ENCODE results near the gene ZNF878. TPM values are rescaled to one million over a fixed set of nuclear protein-coding genes. Genes with fewer than 3 reads are reported as not detected.

The ZNF878 gene
- total and polyA plus RNA-seq, 9 of the 15 experiments (the other 6 are each of a cell fraction or from before 2014, with no cell fraction given): 0.30 to 1.4 (median 0.50) TPM

GRCh38 chr19:12035220-12036172 is 17.3 kb downstream of the ZNF878 start, which contains the start of gene ZNF433 (continued):
- TF ChIP-seq, protein P1, sequence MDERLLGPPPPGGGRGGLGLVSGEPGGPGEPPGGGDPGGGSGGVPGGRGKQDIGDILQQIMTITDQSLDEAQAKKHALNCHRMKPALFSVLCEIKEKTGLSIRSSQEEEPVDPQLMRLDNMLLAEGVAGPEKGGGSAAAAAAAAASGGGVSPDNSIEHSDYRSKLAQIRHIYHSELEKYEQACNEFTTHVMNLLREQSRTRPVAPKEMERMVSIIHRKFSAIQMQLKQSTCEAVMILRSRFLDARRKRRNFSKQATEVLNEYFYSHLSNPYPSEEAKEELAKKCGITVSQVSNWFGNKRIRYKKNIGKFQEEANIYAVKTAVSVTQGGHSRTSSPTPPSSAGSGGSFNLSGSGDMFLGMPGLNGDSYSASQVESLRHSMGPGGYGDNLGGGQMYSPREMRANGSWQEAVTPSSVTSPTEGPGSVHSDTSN (CRISPR knock-in tag; IDR thresholded peaks at IDR 0.05; ENCODE audit: low read depth): no peak
- TF ChIP-seq, protein P1 (tag; conservative IDR thresholded peaks at IDR 0.05; ENCODE audit: low read depth): peak; percentile 56; the same call in 1 of the 2 replicates
- TF ChIP-seq ZNF561 (CRISPR knock-in tag; conservative IDR thresholded peaks at IDR 0.05) (no peak), MAFG (tag; conservative IDR thresholded peaks at IDR 0.05) (no peak), XRCC3 (IDR thresholded peaks at IDR 0.05) (no peak), RB1 (IDR thresholded peaks at IDR 0.05; ENCODE audit: low read depth) (no peak)
- TF ChIP-seq, protein P2, sequence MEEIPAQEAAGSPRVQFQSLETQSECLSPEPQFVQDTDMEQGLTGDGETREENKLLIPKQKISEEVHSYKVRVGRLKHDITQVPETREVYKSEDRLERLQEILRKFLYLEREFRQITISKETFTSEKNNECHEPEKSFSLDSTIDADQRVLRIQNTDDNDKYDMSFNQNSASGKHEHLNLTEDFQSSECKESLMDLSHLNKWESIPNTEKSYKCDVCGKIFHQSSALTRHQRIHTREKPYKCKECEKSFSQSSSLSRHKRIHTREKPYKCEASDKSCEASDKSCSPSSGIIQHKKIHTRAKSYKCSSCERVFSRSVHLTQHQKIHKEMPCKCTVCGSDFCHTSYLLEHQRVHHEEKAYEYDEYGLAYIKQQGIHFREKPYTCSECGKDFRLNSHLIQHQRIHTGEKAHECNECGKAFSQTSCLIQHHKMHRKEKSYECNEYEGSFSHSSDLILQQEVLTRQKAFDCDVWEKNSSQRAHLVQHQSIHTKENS (CRISPR knock-in tag; IDR thresholded peaks at IDR 0.05): no peak
- TF ChIP-seq, protein P3, sequence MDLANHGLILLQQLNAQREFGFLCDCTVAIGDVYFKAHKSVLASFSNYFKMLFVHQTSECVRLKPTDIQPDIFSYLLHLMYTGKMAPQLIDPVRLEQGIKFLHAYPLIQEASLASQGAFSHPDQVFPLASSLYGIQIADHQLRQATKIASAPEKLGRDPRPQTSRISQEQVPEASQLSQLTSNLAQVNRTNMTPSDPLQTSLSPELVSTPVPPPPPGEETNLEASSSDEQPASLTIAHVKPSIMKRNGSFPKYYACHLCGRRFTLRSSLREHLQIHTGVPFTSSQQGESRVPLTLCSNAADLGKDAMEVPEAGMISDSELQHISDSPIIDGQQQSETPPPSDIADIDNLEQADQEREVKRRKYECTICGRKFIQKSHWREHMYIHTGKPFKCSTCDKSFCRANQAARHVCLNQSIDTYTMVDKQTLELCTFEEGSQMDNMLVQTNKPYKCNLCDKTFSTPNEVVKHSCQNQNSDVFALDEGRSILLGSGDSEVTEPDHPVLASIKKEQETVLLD (IDR thresholded peaks at IDR 0.05): no peak
- TF ChIP-seq, protein P4, sequence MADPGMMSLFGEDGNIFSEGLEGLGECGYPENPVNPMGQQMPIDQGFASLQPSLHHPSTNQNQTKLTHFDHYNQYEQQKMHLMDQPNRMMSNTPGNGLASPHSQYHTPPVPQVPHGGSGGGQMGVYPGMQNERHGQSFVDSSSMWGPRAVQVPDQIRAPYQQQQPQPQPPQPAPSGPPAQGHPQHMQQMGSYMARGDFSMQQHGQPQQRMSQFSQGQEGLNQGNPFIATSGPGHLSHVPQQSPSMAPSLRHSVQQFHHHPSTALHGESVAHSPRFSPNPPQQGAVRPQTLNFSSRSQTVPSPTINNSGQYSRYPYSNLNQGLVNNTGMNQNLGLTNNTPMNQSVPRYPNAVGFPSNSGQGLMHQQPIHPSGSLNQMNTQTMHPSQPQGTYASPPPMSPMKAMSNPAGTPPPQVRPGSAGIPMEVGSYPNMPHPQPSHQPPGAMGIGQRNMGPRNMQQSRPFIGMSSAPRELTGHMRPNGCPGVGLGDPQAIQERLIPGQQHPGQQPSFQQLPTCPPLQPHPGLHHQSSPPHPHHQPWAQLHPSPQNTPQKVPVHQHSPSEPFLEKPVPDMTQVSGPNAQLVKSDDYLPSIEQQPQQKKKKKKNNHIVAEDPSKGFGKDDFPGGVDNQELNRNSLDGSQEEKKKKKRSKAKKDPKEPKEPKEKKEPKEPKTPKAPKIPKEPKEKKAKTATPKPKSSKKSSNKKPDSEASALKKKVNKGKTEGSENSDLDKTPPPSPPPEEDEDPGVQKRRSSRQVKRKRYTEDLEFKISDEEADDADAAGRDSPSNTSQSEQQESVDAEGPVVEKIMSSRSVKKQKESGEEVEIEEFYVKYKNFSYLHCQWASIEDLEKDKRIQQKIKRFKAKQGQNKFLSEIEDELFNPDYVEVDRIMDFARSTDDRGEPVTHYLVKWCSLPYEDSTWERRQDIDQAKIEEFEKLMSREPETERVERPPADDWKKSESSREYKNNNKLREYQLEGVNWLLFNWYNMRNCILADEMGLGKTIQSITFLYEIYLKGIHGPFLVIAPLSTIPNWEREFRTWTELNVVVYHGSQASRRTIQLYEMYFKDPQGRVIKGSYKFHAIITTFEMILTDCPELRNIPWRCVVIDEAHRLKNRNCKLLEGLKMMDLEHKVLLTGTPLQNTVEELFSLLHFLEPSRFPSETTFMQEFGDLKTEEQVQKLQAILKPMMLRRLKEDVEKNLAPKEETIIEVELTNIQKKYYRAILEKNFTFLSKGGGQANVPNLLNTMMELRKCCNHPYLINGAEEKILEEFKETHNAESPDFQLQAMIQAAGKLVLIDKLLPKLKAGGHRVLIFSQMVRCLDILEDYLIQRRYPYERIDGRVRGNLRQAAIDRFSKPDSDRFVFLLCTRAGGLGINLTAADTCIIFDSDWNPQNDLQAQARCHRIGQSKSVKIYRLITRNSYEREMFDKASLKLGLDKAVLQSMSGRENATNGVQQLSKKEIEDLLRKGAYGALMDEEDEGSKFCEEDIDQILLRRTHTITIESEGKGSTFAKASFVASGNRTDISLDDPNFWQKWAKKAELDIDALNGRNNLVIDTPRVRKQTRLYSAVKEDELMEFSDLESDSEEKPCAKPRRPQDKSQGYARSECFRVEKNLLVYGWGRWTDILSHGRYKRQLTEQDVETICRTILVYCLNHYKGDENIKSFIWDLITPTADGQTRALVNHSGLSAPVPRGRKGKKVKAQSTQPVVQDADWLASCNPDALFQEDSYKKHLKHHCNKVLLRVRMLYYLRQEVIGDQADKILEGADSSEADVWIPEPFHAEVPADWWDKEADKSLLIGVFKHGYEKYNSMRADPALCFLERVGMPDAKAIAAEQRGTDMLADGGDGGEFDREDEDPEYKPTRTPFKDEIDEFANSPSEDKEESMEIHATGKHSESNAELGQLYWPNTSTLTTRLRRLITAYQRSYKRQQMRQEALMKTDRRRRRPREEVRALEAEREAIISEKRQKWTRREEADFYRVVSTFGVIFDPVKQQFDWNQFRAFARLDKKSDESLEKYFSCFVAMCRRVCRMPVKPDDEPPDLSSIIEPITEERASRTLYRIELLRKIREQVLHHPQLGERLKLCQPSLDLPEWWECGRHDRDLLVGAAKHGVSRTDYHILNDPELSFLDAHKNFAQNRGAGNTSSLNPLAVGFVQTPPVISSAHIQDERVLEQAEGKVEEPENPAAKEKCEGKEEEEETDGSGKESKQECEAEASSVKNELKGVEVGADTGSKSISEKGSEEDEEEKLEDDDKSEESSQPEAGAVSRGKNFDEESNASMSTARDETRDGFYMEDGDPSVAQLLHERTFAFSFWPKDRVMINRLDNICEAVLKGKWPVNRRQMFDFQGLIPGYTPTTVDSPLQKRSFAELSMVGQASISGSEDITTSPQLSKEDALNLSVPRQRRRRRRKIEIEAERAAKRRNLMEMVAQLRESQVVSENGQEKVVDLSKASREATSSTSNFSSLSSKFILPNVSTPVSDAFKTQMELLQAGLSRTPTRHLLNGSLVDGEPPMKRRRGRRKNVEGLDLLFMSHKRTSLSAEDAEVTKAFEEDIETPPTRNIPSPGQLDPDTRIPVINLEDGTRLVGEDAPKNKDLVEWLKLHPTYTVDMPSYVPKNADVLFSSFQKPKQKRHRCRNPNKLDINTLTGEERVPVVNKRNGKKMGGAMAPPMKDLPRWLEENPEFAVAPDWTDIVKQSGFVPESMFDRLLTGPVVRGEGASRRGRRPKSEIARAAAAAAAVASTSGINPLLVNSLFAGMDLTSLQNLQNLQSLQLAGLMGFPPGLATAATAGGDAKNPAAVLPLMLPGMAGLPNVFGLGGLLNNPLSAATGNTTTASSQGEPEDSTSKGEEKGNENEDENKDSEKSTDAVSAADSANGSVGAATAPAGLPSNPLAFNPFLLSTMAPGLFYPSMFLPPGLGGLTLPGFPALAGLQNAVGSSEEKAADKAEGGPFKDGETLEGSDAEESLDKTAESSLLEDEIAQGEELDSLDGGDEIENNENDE (IDR thresholded peaks at IDR 0.05; ENCODE audit: low read depth, low read length): no peak

Data from K562 (cell line).